ENCODE measurements around the gene LRIG1. TPM values are rescaled to one million over a fixed set of nuclear protein-coding genes. Genes with fewer than 3 reads are reported as not detected.

Gene LRIG1, protein sequence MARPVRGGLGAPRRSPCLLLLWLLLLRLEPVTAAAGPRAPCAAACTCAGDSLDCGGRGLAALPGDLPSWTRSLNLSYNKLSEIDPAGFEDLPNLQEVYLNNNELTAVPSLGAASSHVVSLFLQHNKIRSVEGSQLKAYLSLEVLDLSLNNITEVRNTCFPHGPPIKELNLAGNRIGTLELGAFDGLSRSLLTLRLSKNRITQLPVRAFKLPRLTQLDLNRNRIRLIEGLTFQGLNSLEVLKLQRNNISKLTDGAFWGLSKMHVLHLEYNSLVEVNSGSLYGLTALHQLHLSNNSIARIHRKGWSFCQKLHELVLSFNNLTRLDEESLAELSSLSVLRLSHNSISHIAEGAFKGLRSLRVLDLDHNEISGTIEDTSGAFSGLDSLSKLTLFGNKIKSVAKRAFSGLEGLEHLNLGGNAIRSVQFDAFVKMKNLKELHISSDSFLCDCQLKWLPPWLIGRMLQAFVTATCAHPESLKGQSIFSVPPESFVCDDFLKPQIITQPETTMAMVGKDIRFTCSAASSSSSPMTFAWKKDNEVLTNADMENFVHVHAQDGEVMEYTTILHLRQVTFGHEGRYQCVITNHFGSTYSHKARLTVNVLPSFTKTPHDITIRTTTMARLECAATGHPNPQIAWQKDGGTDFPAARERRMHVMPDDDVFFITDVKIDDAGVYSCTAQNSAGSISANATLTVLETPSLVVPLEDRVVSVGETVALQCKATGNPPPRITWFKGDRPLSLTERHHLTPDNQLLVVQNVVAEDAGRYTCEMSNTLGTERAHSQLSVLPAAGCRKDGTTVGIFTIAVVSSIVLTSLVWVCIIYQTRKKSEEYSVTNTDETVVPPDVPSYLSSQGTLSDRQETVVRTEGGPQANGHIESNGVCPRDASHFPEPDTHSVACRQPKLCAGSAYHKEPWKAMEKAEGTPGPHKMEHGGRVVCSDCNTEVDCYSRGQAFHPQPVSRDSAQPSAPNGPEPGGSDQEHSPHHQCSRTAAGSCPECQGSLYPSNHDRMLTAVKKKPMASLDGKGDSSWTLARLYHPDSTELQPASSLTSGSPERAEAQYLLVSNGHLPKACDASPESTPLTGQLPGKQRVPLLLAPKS
- total RNA-seq, result 20.1 and 25.7 TPM in 2 replicates

DNA sequence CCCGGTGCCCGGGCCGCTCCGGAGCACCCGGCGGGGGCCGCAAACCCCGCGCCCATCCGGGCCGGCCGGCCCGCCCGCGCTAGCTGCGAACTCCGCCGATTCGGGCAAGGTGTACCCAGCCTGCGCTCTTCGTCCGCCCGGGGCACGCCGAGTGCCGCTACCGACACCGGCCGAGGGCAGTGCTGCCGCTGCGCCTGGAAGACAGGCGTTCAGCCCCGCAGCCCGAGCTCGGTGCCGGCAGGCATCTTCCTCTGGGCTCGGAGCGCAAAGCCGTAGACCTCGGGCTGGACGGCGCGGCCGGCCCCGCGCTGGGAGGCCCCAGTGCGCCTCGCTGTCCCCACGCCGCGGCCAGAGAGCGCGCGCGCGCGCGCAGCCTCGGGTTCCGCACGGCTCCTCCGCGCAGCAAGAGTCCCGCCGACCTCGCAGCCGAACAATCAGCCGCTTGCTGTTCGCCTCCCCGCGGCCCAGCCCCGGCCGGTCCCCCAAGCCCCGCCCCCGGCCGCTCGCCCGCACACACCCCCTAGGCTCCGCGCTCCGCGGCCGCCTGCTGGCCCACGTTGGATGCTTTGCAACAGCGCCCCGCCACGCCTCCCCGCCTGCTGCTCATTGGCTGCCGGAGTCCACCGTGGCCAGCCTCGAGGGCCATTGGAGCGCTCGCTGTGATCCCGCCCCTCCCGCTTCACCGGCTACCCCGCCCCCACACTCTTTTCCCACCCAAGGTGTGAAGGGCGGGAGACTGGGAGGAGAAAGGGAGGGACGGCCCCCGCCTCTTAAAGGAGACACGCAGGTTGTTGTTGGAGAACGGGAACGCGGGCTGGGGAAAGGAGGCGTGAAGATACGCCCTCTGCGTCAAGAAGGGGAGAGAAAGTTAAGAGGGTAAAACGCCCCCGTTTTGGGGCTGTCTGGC, at the start of gene LRIG1:
LRIG1 (minus strand) TSS at position 447 of the 907 bp plus-strand sequence. CDS start 615 bp downstream, outside the sequence.

All from airway epithelial cell (primary cell).